Small intestine (tissue), 7 donors: ENCODE results near the gene PNPLA8. TPM values are rescaled to one million over a fixed set of nuclear protein-coding genes. Genes with fewer than 3 reads are reported as not detected.

Source experiments
- DNase-seq, 2 donors: peaks; one replicate each; pipeline versions ENCODE4 v3.0.0 to v3.0.0-alpha.2; 2013
- FAIRE-seq: peaks from 2 replicates; lab custom pipeline; 2012; peaks lifted over from hg19 to GRCh38; lab: Jason Lieb, UNC
- H3K27ac ChIP-seq, 3 donors: one replicate each; pipeline ENCODE4 v1.5.1; 2013; ENCODE audit warnings: low read length in 2 of 3, mild to moderate bottlenecking in 2 of 3, control low read depth in 1 of 3, inconsistent platforms in 1 of 3, low read depth in 1 of 3, moderate library complexity in 1 of 3
- H3K27me3 ChIP-seq, 3 donors: one replicate each; pipeline ENCODE4 v1.6.1; 2013; ENCODE audit warnings: low read length in 3 of 3, inconsistent platforms in 1 of 3; ENCODE audit not compliant: control insufficient read depth in 3 of 3, insufficient read depth in 3 of 3
- H3K36me3 ChIP-seq, 3 donors: one replicate each; pipeline ENCODE4 v1.6.1; 2013; ENCODE audit warnings: low read length in 3 of 3, inconsistent platforms in 1 of 3, low read depth in 1 of 3, mild to moderate bottlenecking in 1 of 3, moderate library complexity in 1 of 3; ENCODE audit not compliant: control insufficient read depth in 3 of 3, insufficient read depth in 2 of 3
- H3K4me1 ChIP-seq, 3 donors: one replicate each; pipeline ENCODE4 v1.6.1; 2013; ENCODE audit warnings: low read length in 2 of 3, inconsistent platforms in 1 of 3, low read depth in 1 of 3, mild to moderate bottlenecking in 1 of 3, moderate library complexity in 1 of 3; ENCODE audit not compliant: control insufficient read depth in 3 of 3, insufficient read depth in 2 of 3
- H3K4me3 ChIP-seq, 3 donors: one replicate each; pipeline ENCODE4 v1.5.1; 2013; ENCODE audit warnings: low read length in 3 of 3, control low read depth in 1 of 3, inconsistent platforms in 1 of 3, low read depth in 1 of 3, mild to moderate bottlenecking in 1 of 3, moderate library complexity in 1 of 3
- H3K9me3 ChIP-seq, 2 donors: one replicate each; pipeline ENCODE4 v1.6.1; 2013; ENCODE audit warnings: low read depth in 1 of 2, low read length in 1 of 2; ENCODE audit not compliant: control insufficient read depth in 2 of 2, insufficient read depth in 1 of 2
- WGBS, 3 donors: extraction: QIAGEN DNeasy Blood & Tissue Kit; methylation state at CpG; one replicate each; pipeline ENCODE4 v1.1.7; 2013; 5-methylcytosine and 5-hydroxymethylcytosine counted together
- polyA plus RNA-seq, 4 donors: library from polyadenylated mRNA; stranded (reverse) in 3 of 4; unstranded in 1 of 4; fragments of 200-250 nt in 3 of 4; fragments of 120-200 nt in 1 of 4; gene quantifications; one replicate each; pipeline versions ENCODE4 v1.2.1 to v1.2.3, GENCODE V29; 2013
- donor health status: healthy with polysubstance abuse.
- donor health status: control.
- donor health status: control.
- donor health status: Bipolar disorder and iron deficiency.
- donor health status: healthy.

Gene PNPLA8
- polyA plus RNA-seq, 4 donors, result 8.3 to 21.2 (median 10.4) TPM

- FAIRE-seq (no peak), DNase-seq (no peak)
- no peaks in the 10 kb centered on the region for H3K9me3 ChIP-seq
- H3K36me3 ChIP-seq, result no peaks in the 10 kb centered on the region
- no peaks in the 10 kb centered on the region for H3K4me1 ChIP-seq
- H3K27ac ChIP-seq, result no peak overlapping the region
- H3K4me3 ChIP-seq, result no peak overlapping the region
- WGBS, 3 donors, result 70 to 74% (median 71%) methylated on average over 4 of the region's 4 CpGs
- H3K27me3 ChIP-seq, result no peaks in the 10 kb centered on the region
Observed at GRCh38 chr7:108441392-108441955, 84.5 kb downstream of the PNPLA8 start.

GRCh38 chr7:108440613-108441012, 85.3 kb downstream of the PNPLA8 start:
- Histone ChIP-seq H3K4me1 (no peaks in the 10 kb centered on the region), H3K9me3 (no peaks in the 10 kb centered on the region), H3K27ac (no peak overlapping the region), H3K27me3 (no peaks in the 10 kb centered on the region), H3K36me3 (no peaks in the 10 kb centered on the region), H3K4me3 (no peak overlapping the region)
- DNase-seq (no peak), FAIRE-seq (no peak)
- 75 to 82% (median 78%) methylated on average over 3 of the region's 3 CpGs for WGBS, 3 donors

GRCh38 chr7:108436906-108437305, 89.0 kb downstream of the PNPLA8 start:
- 83 to 91% (median 88%) methylated on average over 3 of the region's 3 CpGs for WGBS, 3 donors
- Histone ChIP-seq H3K36me3 (no peaks in the 10 kb centered on the region), H3K4me3 (no peak overlapping the region), H3K27me3 (no peaks in the 10 kb centered on the region), H3K4me1 (no peaks in the 10 kb centered on the region), H3K9me3 (no peaks in the 10 kb centered on the region), H3K27ac (no peak overlapping the region)
- FAIRE-seq, result no peak
- DNase-seq, result no peak

DNA sequence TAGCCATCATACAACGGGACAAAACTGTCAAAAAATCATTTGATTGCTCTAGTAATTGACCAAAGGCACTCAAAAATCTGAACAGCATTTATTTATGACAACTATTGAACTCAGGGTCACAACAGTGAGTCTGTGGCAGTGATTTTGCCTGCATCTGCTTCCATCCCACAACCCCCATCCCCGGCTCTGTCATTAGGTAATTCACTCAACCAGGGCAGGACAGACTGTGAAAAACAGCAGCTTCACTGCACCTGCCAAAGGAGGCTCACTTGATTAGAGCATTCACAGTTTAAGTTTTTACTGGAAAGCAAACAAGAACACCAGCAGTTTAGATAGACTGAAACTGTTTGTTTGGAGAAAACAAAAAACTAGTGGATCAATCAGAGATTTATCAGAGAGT, 91.9 kb downstream of the PNPLA8 start:
- no peak overlapping the region for H3K4me3 ChIP-seq
- no peak for FAIRE-seq
- 63 to 72% (median 66%) methylated on average over 2 of the region's 2 CpGs for WGBS, 3 donors
- no peak for DNase-seq
- H3K27me3 ChIP-seq, result no peaks in the 10 kb centered on the region
- no peak overlapping the region for H3K27ac ChIP-seq
- no peaks in the 10 kb centered on the region for H3K36me3 ChIP-seq
- H3K9me3 ChIP-seq, result no peaks in the 10 kb centered on the region
- H3K4me1 ChIP-seq, result no peaks in the 10 kb centered on the region

- no peak for FAIRE-seq
- WGBS, 3 donors, result 87 to 100% (median 92%) methylated on average over 1 of the region's 1 CpG
- no peak for DNase-seq
Observed at GRCh38 chr7:108431099-108431498, 94.8 kb downstream of the PNPLA8 start.

DNA sequence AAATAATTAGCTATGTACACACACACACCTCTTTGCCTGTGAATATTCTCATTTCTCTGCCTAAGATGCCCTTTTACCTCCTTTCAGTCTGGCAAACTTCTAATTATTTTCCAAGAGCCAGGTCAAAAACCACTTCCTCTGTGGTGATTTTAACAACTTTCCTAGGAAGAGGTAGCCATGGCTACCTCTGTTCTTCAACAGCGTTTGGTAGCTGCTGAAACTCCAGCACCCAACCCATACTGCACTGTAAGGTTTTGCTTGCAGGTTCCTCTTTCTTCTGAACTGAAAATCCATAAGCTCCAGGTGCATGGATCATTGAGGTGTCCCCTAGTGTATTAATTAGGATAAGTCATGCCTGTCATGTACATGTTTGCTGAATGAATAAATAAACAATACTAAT, 95.3 kb downstream of the PNPLA8 start:
- H3K36me3 ChIP-seq, result no peaks in the 10 kb centered on the region
- H3K27ac ChIP-seq, result no peak overlapping the region
- WGBS, 3 donors, result 40 to 50% (median 42%) methylated on average over 1 of the region's 1 CpG
- H3K27me3 ChIP-seq, result no peaks in the 10 kb centered on the region
- DNase-seq (no peak), FAIRE-seq (no peak)
- no peaks in the 10 kb centered on the region for H3K9me3 ChIP-seq
- H3K4me3 ChIP-seq, result no peak overlapping the region
- H3K4me1 ChIP-seq, result no peaks in the 10 kb centered on the region

More at GRCh38 chr7:108431099-108431498, 94.8 kb downstream of the PNPLA8 start:
- Histone ChIP-seq H3K4me1 (no peaks in the 10 kb centered on the region), H3K27ac (no peak overlapping the region), H3K36me3 (no peaks in the 10 kb centered on the region), H3K4me3 (no peak overlapping the region), H3K9me3 (no peaks in the 10 kb centered on the region), H3K27me3 (no peaks in the 10 kb centered on the region)

DNA sequence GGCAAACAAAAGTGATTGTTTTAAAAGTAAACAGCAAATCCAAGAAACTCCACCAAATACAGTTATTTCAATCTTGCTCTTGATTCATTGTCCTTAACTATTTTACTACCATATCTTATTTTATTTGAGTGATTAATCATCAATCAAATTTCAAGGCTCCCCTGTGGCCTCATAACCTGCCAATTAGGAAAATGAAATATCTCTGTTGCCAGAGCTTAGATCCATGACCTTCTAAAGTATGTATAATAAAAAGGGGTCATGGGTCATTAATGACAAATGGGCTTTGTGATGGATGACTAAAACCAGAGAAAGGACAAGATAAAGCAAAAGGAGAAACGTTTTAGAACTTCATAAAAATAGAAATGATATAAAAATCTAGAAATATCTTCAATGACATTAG, 98.2 kb downstream of the PNPLA8 start:
- H3K27me3 ChIP-seq, result peaks cover 0 to 3% (median 0%) of the 10 kb centered on the region in 3 donors
- H3K9me3 ChIP-seq, result no peaks in the 10 kb centered on the region
- DNase-seq, result no peak
- FAIRE-seq, result no peak
- H3K4me1 ChIP-seq, result no peaks in the 10 kb centered on the region
- H3K27ac ChIP-seq, result no peak overlapping the region
- no peaks in the 10 kb centered on the region for H3K36me3 ChIP-seq
- H3K4me3 ChIP-seq, result no peak overlapping the region
- 0 to 22% (median 20%) methylated on average over 1 of the region's 1 CpG for WGBS, 3 donors

DNA sequence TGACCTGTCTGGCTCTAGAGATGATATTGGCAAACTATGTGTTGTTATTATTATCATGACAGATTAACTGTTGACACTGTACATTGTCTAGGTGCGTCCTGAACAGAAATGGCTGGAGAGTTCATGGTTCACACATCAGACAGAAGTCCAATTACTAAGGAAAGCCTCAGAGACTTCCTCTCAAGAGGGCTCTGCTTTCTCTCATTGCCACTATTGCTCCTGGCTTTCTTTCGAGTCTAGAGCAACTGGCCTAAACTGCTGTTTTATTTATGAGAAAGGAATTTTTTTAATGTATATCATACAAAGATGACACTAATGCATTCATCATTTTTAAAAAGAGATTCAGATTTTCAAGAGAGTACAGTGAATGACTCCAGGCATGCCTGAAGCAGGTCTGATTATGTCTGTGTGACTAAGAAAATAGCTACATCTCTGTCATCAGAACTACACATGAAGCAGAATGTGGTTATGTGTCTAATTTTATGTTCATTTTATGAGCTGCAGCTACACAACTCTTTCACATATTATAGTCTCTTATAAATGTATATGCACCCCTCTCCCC, 100.1 kb downstream of the PNPLA8 start:
- Histone ChIP-seq H3K27ac (no peak overlapping the region), H3K4me1 (no peaks in the 10 kb centered on the region), H3K36me3 (no peaks in the 10 kb centered on the region), H3K4me3 (no peak overlapping the region), H3K27me3 (peaks cover 0 to 3% (median 0%) of the 10 kb centered on the region in 3 donors), H3K9me3 (no peaks in the 10 kb centered on the region)
- 58 to 67% (median 60%) methylated on average over 2 of the region's 2 CpGs for WGBS, 3 donors
- DNase-seq, result no peak
- no peak for FAIRE-seq

DNA sequence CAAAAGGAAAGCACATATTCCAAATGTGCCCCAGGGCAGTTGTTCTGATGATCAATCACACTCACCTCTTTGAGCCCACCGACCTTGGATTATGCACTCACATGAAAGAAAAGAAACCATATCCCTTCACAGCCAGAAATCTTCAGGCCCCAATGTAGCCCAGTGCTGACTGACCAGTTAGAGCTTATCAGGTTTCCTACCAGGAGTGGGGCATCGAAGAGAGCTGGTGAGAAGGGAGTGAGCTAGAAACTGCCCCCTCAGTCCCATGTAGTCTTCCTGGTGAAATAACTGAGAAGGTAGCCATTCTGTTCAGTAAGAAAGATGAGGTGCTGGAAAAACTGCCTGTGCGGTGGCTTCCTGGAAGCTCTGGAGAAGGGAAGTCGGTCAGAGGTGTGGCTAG, 101.9 kb downstream of the PNPLA8 start:
- Histone ChIP-seq H3K4me1 (no peaks in the 10 kb centered on the region), H3K4me3 (no peak overlapping the region), H3K27me3 (peaks cover 0 to 3% (median 0%) of the 10 kb centered on the region in 3 donors), H3K27ac (no peak overlapping the region), H3K36me3 (no peaks in the 10 kb centered on the region), H3K9me3 (no peaks in the 10 kb centered on the region)
- FAIRE-seq (no peak), DNase-seq (no peak)
- WGBS, 3 donors, result 79 to 83% (median 81%) methylated on average over 4 of the region's 4 CpGs
